ENCODE results near the gene KANSL3.

KANSL3 gene

DNA sequence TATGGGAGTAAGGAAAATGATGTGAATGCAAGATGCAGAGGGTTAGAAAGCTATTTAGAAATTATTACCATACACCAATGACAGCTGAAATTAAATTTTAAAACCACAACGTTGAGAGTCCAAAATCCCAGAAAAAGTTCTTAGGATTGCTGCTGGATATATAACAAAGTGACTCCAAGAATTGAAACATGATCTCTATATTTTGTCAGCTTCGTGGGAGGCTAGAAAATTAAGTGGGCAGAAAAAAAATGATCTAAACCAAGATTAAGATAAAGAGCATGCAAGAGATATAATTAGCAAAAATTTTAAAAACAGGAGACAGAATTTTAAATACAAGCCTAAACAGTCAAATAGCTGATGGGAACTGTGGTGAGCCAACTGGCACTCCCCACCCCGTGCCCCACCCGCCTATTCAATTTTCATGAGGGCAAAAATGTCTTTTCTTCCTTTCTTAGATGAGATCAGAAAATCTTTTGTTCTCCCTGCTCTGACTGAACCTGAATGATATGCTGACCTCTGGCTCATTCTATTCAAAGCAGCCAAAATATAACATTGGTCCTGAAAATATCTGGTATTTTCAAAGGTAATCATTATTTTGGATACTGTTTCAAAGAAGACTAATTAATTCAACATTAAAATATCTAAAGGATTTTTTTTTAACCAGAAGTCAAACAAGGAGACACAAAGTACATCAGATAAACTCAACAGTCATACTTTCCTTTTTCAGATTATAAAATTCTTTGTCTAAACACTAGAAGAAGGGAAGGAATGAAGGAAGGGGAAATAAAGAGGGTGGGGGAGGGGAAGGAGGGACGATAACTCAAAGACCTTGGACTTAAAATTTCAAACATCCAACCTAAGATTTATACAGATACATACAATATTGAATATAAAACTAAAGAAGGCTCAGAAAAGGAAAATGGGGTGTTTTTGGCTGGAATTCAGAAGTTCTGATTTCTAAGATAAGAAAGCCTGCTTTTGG is 12.2 kb downstream of the KANSL3 start (continued):
- no peak for TF ChIP-seq ISL1 (CRISPR knock-in tag; IDR thresholded peaks at IDR 0.05)
- no peak for TF ChIP-seq TCF4 (CRISPR knock-in tag; IDR thresholded peaks at IDR 0.05; ENCODE audit: borderline replicate concordance)
- TF ChIP-seq RARB (CRISPR knock-in tag; IDR thresholded peaks at IDR 0.05) = no peak

DNA sequence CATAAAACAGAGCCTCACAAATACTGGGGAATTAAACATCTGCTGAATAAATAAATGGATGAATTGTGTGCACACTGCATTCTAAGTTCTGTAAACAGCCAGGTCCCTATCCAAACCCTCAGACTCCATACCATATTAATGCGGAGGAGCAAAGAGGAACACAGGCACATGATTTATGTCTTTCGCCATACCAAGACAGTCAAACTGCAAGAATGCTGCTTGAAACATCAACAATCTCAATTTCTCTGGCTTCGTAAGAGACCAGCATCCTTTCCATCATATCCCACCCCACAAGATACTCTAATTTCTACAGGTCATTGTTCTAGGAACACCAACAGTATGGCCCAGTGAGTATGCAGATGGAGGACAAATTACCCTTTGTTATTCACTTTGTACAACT is 15.0 kb downstream of the KANSL3 start:
- no peak for ATAC-seq
- TF ChIP-seq GLIS3 (CRISPR knock-in tag; IDR thresholded peaks at IDR 0.05) (no peak), ZC3H10 (CRISPR knock-in tag; IDR thresholded peaks at IDR 0.05) (no peak), ZNF565 (CRISPR knock-in tag; conservative IDR thresholded peaks at IDR 0.05; ENCODE audit: low read depth) (no peak), PPARA (CRISPR knock-in tag; IDR thresholded peaks at IDR 0.05; ENCODE audit: borderline replicate concordance) (no peak), ZNF8 (CRISPR knock-in tag; IDR thresholded peaks at IDR 0.05) (no peak), ZFP30 (CRISPR knock-in tag; IDR thresholded peaks at IDR 0.05) (no peak), RARB (CRISPR knock-in tag; IDR thresholded peaks at IDR 0.05) (no peak), ESRRG (CRISPR knock-in tag; IDR thresholded peaks at IDR 0.05) (no peak), BACH2 (CRISPR knock-in tag; IDR thresholded peaks at IDR 0.05; ENCODE audit: borderline replicate concordance) (no peak), CSDC2 (CRISPR knock-in tag; IDR thresholded peaks at IDR 0.05) (no peak)
- TF ChIP-seq, protein P1, sequence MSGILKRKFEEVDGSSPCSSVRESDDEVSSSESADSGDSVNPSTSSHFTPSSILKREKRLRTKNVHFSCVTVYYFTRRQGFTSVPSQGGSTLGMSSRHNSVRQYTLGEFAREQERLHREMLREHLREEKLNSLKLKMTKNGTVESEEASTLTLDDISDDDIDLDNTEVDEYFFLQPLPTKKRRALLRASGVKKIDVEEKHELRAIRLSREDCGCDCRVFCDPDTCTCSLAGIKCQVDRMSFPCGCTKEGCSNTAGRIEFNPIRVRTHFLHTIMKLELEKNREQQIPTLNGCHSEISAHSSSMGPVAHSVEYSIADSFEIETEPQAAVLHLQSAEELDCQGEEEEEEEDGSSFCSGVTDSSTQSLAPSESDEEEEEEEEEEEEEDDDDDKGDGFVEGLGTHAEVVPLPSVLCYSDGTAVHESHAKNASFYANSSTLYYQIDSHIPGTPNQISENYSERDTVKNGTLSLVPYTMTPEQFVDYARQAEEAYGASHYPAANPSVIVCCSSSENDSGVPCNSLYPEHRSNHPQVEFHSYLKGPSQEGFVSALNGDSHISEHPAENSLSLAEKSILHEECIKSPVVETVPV (CRISPR knock-in tag; IDR thresholded peaks at IDR 0.05) = no peak
- TF ChIP-seq, protein P2, sequence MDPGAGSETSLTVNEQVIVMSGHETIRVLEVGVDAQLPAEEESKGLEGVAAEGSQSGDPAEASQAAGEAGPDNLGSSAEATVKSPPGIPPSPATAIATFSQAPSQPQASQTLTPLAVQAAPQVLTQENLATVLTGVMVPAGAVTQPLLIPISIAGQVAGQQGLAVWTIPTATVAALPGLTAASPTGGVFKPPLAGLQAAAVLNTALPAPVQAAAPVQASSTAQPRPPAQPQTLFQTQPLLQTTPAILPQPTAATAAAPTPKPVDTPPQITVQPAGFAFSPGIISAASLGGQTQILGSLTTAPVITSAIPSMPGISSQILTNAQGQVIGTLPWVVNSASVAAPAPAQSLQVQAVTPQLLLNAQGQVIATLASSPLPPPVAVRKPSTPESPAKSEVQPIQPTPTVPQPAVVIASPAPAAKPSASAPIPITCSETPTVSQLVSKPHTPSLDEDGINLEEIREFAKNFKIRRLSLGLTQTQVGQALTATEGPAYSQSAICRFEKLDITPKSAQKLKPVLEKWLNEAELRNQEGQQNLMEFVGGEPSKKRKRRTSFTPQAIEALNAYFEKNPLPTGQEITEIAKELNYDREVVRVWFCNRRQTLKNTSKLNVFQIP (CRISPR knock-in tag; IDR thresholded peaks at IDR 0.05; ENCODE audit: borderline replicate concordance, low read depth) = no peak
- TF ChIP-seq, protein P3, sequence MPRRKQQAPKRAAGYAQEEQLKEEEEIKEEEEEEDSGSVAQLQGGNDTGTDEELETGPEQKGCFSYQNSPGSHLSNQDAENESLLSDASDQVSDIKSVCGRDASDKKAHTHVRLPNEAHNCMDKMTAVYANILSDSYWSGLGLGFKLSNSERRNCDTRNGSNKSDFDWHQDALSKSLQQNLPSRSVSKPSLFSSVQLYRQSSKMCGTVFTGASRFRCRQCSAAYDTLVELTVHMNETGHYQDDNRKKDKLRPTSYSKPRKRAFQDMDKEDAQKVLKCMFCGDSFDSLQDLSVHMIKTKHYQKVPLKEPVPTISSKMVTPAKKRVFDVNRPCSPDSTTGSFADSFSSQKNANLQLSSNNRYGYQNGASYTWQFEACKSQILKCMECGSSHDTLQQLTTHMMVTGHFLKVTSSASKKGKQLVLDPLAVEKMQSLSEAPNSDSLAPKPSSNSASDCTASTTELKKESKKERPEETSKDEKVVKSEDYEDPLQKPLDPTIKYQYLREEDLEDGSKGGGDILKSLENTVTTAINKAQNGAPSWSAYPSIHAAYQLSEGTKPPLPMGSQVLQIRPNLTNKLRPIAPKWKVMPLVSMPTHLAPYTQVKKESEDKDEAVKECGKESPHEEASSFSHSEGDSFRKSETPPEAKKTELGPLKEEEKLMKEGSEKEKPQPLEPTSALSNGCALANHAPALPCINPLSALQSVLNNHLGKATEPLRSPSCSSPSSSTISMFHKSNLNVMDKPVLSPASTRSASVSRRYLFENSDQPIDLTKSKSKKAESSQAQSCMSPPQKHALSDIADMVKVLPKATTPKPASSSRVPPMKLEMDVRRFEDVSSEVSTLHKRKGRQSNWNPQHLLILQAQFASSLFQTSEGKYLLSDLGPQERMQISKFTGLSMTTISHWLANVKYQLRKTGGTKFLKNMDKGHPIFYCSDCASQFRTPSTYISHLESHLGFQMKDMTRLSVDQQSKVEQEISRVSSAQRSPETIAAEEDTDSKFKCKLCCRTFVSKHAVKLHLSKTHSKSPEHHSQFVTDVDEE (CRISPR knock-in tag; IDR thresholded peaks at IDR 0.05) = no peak
- TF ChIP-seq, protein P4, sequence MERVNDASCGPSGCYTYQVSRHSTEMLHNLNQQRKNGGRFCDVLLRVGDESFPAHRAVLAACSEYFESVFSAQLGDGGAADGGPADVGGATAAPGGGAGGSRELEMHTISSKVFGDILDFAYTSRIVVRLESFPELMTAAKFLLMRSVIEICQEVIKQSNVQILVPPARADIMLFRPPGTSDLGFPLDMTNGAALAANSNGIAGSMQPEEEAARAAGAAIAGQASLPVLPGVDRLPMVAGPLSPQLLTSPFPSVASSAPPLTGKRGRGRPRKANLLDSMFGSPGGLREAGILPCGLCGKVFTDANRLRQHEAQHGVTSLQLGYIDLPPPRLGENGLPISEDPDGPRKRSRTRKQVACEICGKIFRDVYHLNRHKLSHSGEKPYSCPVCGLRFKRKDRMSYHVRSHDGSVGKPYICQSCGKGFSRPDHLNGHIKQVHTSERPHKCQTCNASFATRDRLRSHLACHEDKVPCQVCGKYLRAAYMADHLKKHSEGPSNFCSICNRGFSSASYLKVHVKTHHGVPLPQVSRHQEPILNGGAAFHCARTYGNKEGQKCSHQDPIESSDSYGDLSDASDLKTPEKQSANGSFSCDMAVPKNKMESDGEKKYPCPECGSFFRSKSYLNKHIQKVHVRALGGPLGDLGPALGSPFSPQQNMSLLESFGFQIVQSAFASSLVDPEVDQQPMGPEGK (CRISPR knock-in tag; IDR thresholded peaks at IDR 0.05; ENCODE audit: borderline replicate concordance) = no peak

- ATAC-seq = no peak
- no peak for TF ChIP-seq ZFP30 (CRISPR knock-in tag; IDR thresholded peaks at IDR 0.05)
These were observed 15.6 kb downstream of the KANSL3 start for GRCh38 chr2:96622544-96622943.

- ATAC-seq = no peak
- no peak for TF ChIP-seq GLIS3 (CRISPR knock-in tag; IDR thresholded peaks at IDR 0.05)
- no peak for TF ChIP-seq ZNF70 (CRISPR knock-in tag; IDR thresholded peaks at IDR 0.05)
- no peak for TF ChIP-seq ZFP30 (CRISPR knock-in tag; IDR thresholded peaks at IDR 0.05)
- no peak for TF ChIP-seq ZC3H10 (CRISPR knock-in tag; IDR thresholded peaks at IDR 0.05)
- TF ChIP-seq, protein P3 (CRISPR knock-in tag; IDR thresholded peaks at IDR 0.05) = no peak
- no peak for TF ChIP-seq OSR1 (CRISPR knock-in tag; IDR thresholded peaks at IDR 0.05)
- no peak for TF ChIP-seq TOX (CRISPR knock-in tag; IDR thresholded peaks at IDR 0.05; ENCODE audit: borderline replicate concordance)
- TF ChIP-seq ESRRG (CRISPR knock-in tag; IDR thresholded peaks at IDR 0.05) = no peak
- TF ChIP-seq BACH2 (CRISPR knock-in tag; IDR thresholded peaks at IDR 0.05; ENCODE audit: borderline replicate concordance) = no peak
- TF ChIP-seq, protein P1 (CRISPR knock-in tag; IDR thresholded peaks at IDR 0.05) = no peak
- TF ChIP-seq ZFP3 (CRISPR knock-in tag; IDR thresholded peaks at IDR 0.05) = no peak
These were observed 19.4 kb downstream of the KANSL3 start for GRCh38 chr2:96618596-96619283.
